H1 (cell line): Measurements from ENCODE around the gene MBOAT2. TPM values are rescaled to one million over a fixed set of nuclear protein-coding genes. Genes with fewer than 3 reads are reported as not detected.

Experiments used
- ATF3 ChIP-seq: IDR thresholded peaks from 2 replicates; pipeline ENCODE4 v1.6.1; 2011; ENCODE audit warnings: low read depth, mild to moderate bottlenecking, low read length; ENCODE audit not compliant: insufficient read depth
- CHD7 ChIP-seq: fragments of 300-600 bp; sonication (generic); IDR thresholded peaks from 2 replicates; pipeline ENCODE4 v1.7.1; 2012; ENCODE audit warnings: low read length, moderate library complexity, mild to moderate bottlenecking, inconsistent platforms; ENCODE audit not compliant: insufficient replicate concordance
- CTBP2 ChIP-seq: IDR thresholded peaks from 2 replicates; pipeline ENCODE4 v1.7.0; 2011; ENCODE audit warnings: borderline replicate concordance, mild to moderate bottlenecking, moderate library complexity, mixed read lengths, low read length; ENCODE audit not compliant: insufficient read depth, insufficient read length
- KDM4A ChIP-seq: IDR thresholded peaks from one replicate; pipeline ENCODE4 v1.7.1; 2012; ENCODE audit warnings: low read depth, mild to moderate bottlenecking, moderate library complexity, low read length, inconsistent platforms; ENCODE audit not compliant: severe bottlenecking
- RFX5 ChIP-seq: IDR thresholded peaks from 2 replicates; pipeline ENCODE4 v1.6.1; 2011; ENCODE audit warnings: low read depth, low read length, improper control_type of control experiment, borderline replicate concordance
- RXRA ChIP-seq: IDR thresholded peaks from 2 replicates; pipeline ENCODE4 v1.6.1; 2011; ENCODE audit warnings: low read depth, mild to moderate bottlenecking, low read length, moderate library complexity; ENCODE audit not compliant: insufficient read depth
- TBP ChIP-seq: IDR thresholded peaks from 2 replicates; pipeline ENCODE4 v1.6.1; 2011; ENCODE audit warnings: low read depth, low read length, improper control_type of control experiment
- USF2 ChIP-seq: IDR thresholded peaks from 2 replicates; pipeline ENCODE4 v1.6.1; 2011; ENCODE audit warnings: low read length, improper control_type of control experiment
- polyA plus RNA-seq, 7 experiments: library from polyadenylated mRNA; depleted of rRNA in 3 of 7; stranded (reverse) in 5 of 7; unstranded in 2 of 7; fragments of >200 nt in 5 of 7; fragments of 200-250 nt in 2 of 7; gene quantifications; 1 replicate in 5 of 7; 2 replicates in 1 of 7; 4 replicates in 1 of 7; pipeline versions ENCODE4 v1.2.1 to v1.2.3, GENCODE V29; 2011 to 2013; ENCODE audit warnings: missing spikeins in 2 of 7, mixed read lengths in 2 of 7
- total RNA-seq: library from RNA; stranded (reverse); fragmentation: NEBNext Ultra II Directional; extraction: Animal tissue kit (Norgen Biotek cat#: 25700); gene quantifications from 2 replicates; pipeline ENCODE4 v1.2.1, GENCODE V29; 2021

Gene MBOAT2
- total and polyA plus RNA-seq, 2 of the 8 experiments (the other 6 are each of a cell fraction or from before 2014, with no cell fraction given): 11.2 to 23.4 TPM

- no peak for TF ChIP-seq CHD7
- TF ChIP-seq USF2: no peak
- TF ChIP-seq ATF3: no peak
- no peak for TF ChIP-seq RXRA
- no peak for TF ChIP-seq TBP
- no peak for TF ChIP-seq CTBP2
- TF ChIP-seq KDM4A: no peak
- TF ChIP-seq RFX5: no peak
These were observed 46.8 kb upstream of the MBOAT2 start (continued) for GRCh38 chr2:9050122-9050809.
